ENCODE results near the gene GHITM. TPM values are rescaled to one million over a fixed set of nuclear protein-coding genes. Genes with fewer than 3 reads are reported as not detected.

The GHITM gene
- total RNA-seq, 1 donor: 161 TPM

- H3K4me3 ChIP-seq (ENCODE audit: low read depth, low read length): no peak overlapping the region
- DNase-seq (ENCODE audit: low read depth): no peak
- TF ChIP-seq CTCF (IDR thresholded peaks at IDR 0.05; ENCODE audit: insufficient read depth, low read length): no peak
Observed at GRCh38 chr10:84152769-84153168, 13.5 kb downstream of the GHITM start.

GRCh38 chr10:84155521-84155920 is 16.2 kb downstream of the GHITM start:
- no peak for DNase-seq (ENCODE audit: low read depth)
- no peak overlapping the region for H3K4me3 ChIP-seq (ENCODE audit: low read depth, low read length)
- TF ChIP-seq CTCF (IDR thresholded peaks at IDR 0.05; ENCODE audit: insufficient read depth, low read length): no peak

- H3K4me3 ChIP-seq (ENCODE audit: low read depth, low read length): no peak overlapping the region
- DNase-seq (ENCODE audit: low read depth): no peak
- no peak for TF ChIP-seq CTCF (IDR thresholded peaks at IDR 0.05; ENCODE audit: insufficient read depth, low read length)
Observed at GRCh38 chr10:84156009-84156408, 16.7 kb downstream of the GHITM start.

GRCh38 chr10:84156768-84157167 is 17.5 kb downstream of the GHITM start:
- H3K4me3 ChIP-seq (ENCODE audit: low read depth, low read length): no peak overlapping the region
- DNase-seq (ENCODE audit: low read depth): peak; percentile 2
- no peak for TF ChIP-seq CTCF (IDR thresholded peaks at IDR 0.05; ENCODE audit: insufficient read depth, low read length)

- no peak overlapping the region for H3K4me3 ChIP-seq (ENCODE audit: low read depth, low read length)
- no peak for DNase-seq (ENCODE audit: low read depth)
- no peak for TF ChIP-seq CTCF (IDR thresholded peaks at IDR 0.05; ENCODE audit: insufficient read depth, low read length)
Observed at GRCh38 chr10:84158061-84158460, 18.8 kb downstream of the GHITM start.

GRCh38 chr10:84158550-84158949 is 19.2 kb downstream of the GHITM start:
- TF ChIP-seq CTCF (IDR thresholded peaks at IDR 0.05; ENCODE audit: insufficient read depth, low read length): no peak
- no peak overlapping the region for H3K4me3 ChIP-seq (ENCODE audit: low read depth, low read length)
- DNase-seq (ENCODE audit: low read depth): no peak

GRCh38 chr10:84159076-84159685 is 19.9 kb downstream of the GHITM start:
- DNase-seq (ENCODE audit: low read depth): no peak
- no peak for TF ChIP-seq CTCF (IDR thresholded peaks at IDR 0.05; ENCODE audit: insufficient read depth, low read length)
- no peak overlapping the region for H3K4me3 ChIP-seq (ENCODE audit: low read depth, low read length)

Measured in fibroblast of the aortic adventitia (primary cell).